ENCODE measurements around the gene ZNF280B.

Gene ZNF280B

DNA sequence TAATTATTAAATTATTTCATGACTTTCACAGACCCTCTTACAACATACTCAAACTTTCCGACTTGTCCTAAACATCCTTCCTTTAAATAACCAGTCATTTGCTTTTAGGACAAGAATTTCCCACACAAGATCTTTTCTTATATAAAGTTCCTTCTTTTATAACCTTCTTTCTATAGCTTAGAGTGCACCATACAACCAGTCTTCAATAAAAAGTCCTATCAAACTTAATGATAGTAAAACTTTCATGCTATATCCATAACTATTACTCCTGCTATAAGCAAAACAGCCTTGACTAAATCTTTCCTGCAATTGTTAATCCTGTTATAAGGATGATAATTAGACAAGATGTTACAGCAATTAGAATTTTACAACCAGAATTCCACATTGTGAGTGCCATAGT, 47.4 kb downstream of the ZNF280B start:
- H3K27me3 ChIP-seq (replicated peaks; ENCODE audit: control insufficient read depth, insufficient read depth, low read length): peaks cover 31% of the 10 kb centered on the region
- H3K9me3 ChIP-seq (ENCODE audit: control insufficient read depth, low read length): peaks cover 37% of the 10 kb centered on the region
- no peaks in the 10 kb centered on the region for H3K36me3 ChIP-seq (ENCODE audit: control insufficient read depth, insufficient read depth, low read length, severe bottlenecking)
- DNase-seq (ENCODE audit: low read depth): no peak
- no peaks in the 10 kb centered on the region for H3K4me1 ChIP-seq (ENCODE audit: control insufficient read depth, insufficient read depth, low read length)
- no peak overlapping the region for H3K4me3 ChIP-seq (ENCODE audit: low read length)
- H3K9ac ChIP-seq (ENCODE audit: low read length): no peak overlapping the region

DNA sequence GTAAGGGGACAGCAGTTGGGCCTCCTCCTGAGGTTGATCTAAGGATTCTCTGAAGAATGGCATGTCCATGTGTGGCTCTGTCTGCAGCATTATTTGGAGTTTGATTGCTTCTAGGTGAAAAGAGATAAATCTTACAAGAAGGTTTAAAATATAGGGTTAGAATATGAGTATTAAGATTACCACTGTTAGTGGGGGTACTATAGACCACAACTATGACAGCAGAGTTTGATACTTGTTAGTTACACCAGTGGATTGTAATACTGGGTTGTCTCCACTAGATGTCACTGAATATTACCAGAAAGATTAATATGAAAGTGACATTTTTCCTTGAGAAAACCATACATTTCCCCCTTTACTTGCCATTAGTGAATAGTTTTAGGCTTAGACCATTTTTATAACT, 47.9 kb downstream of the ZNF280B start:
- Histone ChIP-seq H3K36me3 (ENCODE audit: control insufficient read depth, insufficient read depth, low read length, severe bottlenecking) (no peaks in the 10 kb centered on the region), H3K4me3 (ENCODE audit: low read length) (no peak overlapping the region), H3K9me3 (ENCODE audit: control insufficient read depth, low read length) (peaks cover 37% of the 10 kb centered on the region), H3K9ac (ENCODE audit: low read length) (no peak overlapping the region), H3K4me1 (ENCODE audit: control insufficient read depth, insufficient read depth, low read length) (no peaks in the 10 kb centered on the region), H3K27me3 (replicated peaks; ENCODE audit: control insufficient read depth, insufficient read depth, low read length) (peaks cover 33% of the 10 kb centered on the region)
- peak; percentile 15 for DNase-seq (ENCODE audit: low read depth)

DNA sequence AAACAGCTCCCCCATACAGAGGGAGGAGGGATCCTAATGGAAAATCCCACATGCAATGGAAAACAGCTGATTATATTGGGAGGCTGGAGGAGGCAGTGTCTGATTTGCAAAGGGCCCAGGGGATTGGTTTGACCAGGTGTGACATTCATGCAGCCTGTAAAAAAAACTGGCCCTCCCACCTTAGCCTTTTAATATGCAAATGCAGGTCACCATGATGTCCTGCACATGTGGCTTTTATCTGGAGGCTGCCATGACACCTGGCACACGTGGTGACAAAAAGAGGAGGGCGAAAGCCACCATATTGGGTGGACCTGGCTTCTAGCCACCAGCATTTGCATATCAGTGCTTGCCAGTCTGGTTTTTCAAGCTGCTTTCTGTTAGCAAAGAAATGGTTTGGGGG, 48.5 kb downstream of the ZNF280B start:
- H3K27me3 ChIP-seq (replicated peaks; ENCODE audit: control insufficient read depth, insufficient read depth, low read length): peaks cover 34% of the 10 kb centered on the region
- DNase-seq (ENCODE audit: low read depth): no peak
- H3K9me3 ChIP-seq (ENCODE audit: control insufficient read depth, low read length): peaks cover 37% of the 10 kb centered on the region
- no peaks in the 10 kb centered on the region for H3K36me3 ChIP-seq (ENCODE audit: control insufficient read depth, insufficient read depth, low read length, severe bottlenecking)
- no peak overlapping the region for H3K9ac ChIP-seq (ENCODE audit: low read length)
- H3K4me1 ChIP-seq (ENCODE audit: control insufficient read depth, insufficient read depth, low read length): no peaks in the 10 kb centered on the region
- H3K4me3 ChIP-seq (ENCODE audit: low read length): no peak overlapping the region

GRCh38 chr22:22458896-22459588, 49.5 kb downstream of the ZNF280B start:
- H3K27me3 ChIP-seq (replicated peaks; ENCODE audit: control insufficient read depth, insufficient read depth, low read length): peaks cover 30% of the 10 kb centered on the region
- DNase-seq (ENCODE audit: low read depth): no peak
- no peak overlapping the region for H3K4me3 ChIP-seq (ENCODE audit: low read length)

DNA sequence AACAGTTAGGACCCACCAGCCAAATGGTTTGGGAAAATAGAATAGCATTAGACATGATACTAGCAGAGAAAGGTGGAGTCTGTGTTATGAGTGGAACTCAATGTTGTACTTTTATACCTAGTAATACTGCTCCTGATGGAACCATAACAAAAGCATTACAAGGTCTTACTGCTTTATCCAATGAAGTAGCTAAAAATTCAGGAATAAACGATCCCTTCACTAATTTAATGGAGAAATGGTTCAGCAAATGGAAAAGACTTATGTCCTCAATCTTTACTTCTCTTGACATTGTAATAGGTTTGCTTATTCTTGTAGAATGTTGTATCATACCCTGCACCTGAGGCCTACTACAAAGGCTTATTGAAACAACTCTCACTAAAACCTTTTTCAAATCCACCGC, 50.2 kb downstream of the ZNF280B start:
- Histone ChIP-seq H3K27me3 (replicated peaks; ENCODE audit: control insufficient read depth, insufficient read depth, low read length) (peaks cover 32% of the 10 kb centered on the region), H3K4me3 (ENCODE audit: low read length) (no peak overlapping the region)

More at GRCh38 chr22:22458896-22459588, 49.5 kb downstream of the ZNF280B start:
- H3K4me1 ChIP-seq (ENCODE audit: control insufficient read depth, insufficient read depth, low read length): no peaks in the 10 kb centered on the region
- no peaks in the 10 kb centered on the region for H3K36me3 ChIP-seq (ENCODE audit: control insufficient read depth, insufficient read depth, low read length, severe bottlenecking)
- no peak overlapping the region for H3K9ac ChIP-seq (ENCODE audit: low read length)
- H3K9me3 ChIP-seq (ENCODE audit: control insufficient read depth, low read length): peaks cover 40% of the 10 kb centered on the region

DNA sequence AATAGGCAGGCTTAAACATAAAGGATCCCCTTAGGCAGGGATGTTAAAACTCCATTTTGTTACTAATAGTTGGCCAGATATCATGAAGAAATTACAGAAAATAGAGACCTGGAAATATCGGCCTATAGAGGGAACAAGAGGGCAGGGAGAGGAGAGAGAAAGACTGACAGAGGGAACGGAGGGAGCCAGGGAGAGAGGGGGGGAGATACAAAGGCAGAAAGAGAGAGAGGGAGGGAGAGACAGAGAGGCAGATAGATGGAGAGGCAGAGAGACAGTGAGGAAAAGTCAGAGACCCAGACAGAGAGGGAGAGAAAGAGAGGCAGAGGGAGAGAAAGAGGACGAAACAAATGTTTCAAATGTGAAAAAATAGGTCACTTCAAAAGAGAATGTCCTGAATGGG, 53.5 kb downstream of the ZNF280B start:
- H3K9me3 ChIP-seq (ENCODE audit: control insufficient read depth, low read length): peaks cover 56% of the 10 kb centered on the region
- DNase-seq (ENCODE audit: low read depth): no peak
- H3K36me3 ChIP-seq (ENCODE audit: control insufficient read depth, insufficient read depth, low read length, severe bottlenecking): no peaks in the 10 kb centered on the region
- H3K4me3 ChIP-seq (ENCODE audit: low read length): no peak overlapping the region
- no peaks in the 10 kb centered on the region for H3K4me1 ChIP-seq (ENCODE audit: control insufficient read depth, insufficient read depth, low read length)
- H3K27me3 ChIP-seq (replicated peaks; ENCODE audit: control insufficient read depth, insufficient read depth, low read length): peaks cover 46% of the 10 kb centered on the region
- H3K9ac ChIP-seq (ENCODE audit: low read length): no peak overlapping the region

More for the DNA sequence above, 50.2 kb downstream of the ZNF280B start:
- no peak for DNase-seq (ENCODE audit: low read depth)
- Histone ChIP-seq H3K9ac (ENCODE audit: low read length) (no peak overlapping the region), H3K36me3 (ENCODE audit: control insufficient read depth, insufficient read depth, low read length, severe bottlenecking) (no peaks in the 10 kb centered on the region), H3K4me1 (ENCODE audit: control insufficient read depth, insufficient read depth, low read length) (no peaks in the 10 kb centered on the region), H3K9me3 (ENCODE audit: control insufficient read depth, low read length) (peaks cover 45% of the 10 kb centered on the region)

- DNase-seq (ENCODE audit: low read depth): no peak
Measured at GRCh38 chr22:22452996-22453686, 55.4 kb downstream of the ZNF280B start.

GRCh38 chr22:22452211-22452610, 56.3 kb downstream of the ZNF280B start:
- no peak for DNase-seq (ENCODE audit: low read depth)
- peaks cover 68% of the 10 kb centered on the region for H3K27me3 ChIP-seq (replicated peaks; ENCODE audit: control insufficient read depth, insufficient read depth, low read length)
- no peak overlapping the region for H3K9ac ChIP-seq (ENCODE audit: low read length)

More at GRCh38 chr22:22452996-22453686, 55.4 kb downstream of the ZNF280B start:
- Histone ChIP-seq H3K27me3 (replicated peaks; ENCODE audit: control insufficient read depth, insufficient read depth, low read length) (peaks cover 64% of the 10 kb centered on the region), H3K9ac (ENCODE audit: low read length) (no peak overlapping the region), H3K36me3 (ENCODE audit: control insufficient read depth, insufficient read depth, low read length, severe bottlenecking) (no peaks in the 10 kb centered on the region), H3K9me3 (ENCODE audit: control insufficient read depth, low read length) (peaks cover 38% of the 10 kb centered on the region), H3K4me3 (ENCODE audit: low read length) (no peak overlapping the region), H3K4me1 (ENCODE audit: control insufficient read depth, insufficient read depth, low read length) (no peaks in the 10 kb centered on the region)

GRCh38 chr22:22450343-22450839, 58.2 kb downstream of the ZNF280B start:
- H3K4me1 ChIP-seq (ENCODE audit: control insufficient read depth, insufficient read depth, low read length): no peaks in the 10 kb centered on the region
- H3K27me3 ChIP-seq (replicated peaks; ENCODE audit: control insufficient read depth, insufficient read depth, low read length): peaks cover 71% of the 10 kb centered on the region
- no peak overlapping the region for H3K4me3 ChIP-seq (ENCODE audit: low read length)
- no peak overlapping the region for H3K9ac ChIP-seq (ENCODE audit: low read length)
- peaks cover 23% of the 10 kb centered on the region for H3K9me3 ChIP-seq (ENCODE audit: control insufficient read depth, low read length)
- H3K36me3 ChIP-seq (ENCODE audit: control insufficient read depth, insufficient read depth, low read length, severe bottlenecking): no peaks in the 10 kb centered on the region
- DNase-seq (ENCODE audit: low read depth): no peak

More at GRCh38 chr22:22452211-22452610, 56.3 kb downstream of the ZNF280B start:
- H3K9me3 ChIP-seq (ENCODE audit: control insufficient read depth, low read length): peaks cover 28% of the 10 kb centered on the region
- H3K4me3 ChIP-seq (ENCODE audit: low read length): no peak overlapping the region
- H3K36me3 ChIP-seq (ENCODE audit: control insufficient read depth, insufficient read depth, low read length, severe bottlenecking): no peaks in the 10 kb centered on the region
- no peaks in the 10 kb centered on the region for H3K4me1 ChIP-seq (ENCODE audit: control insufficient read depth, insufficient read depth, low read length)

DNA sequence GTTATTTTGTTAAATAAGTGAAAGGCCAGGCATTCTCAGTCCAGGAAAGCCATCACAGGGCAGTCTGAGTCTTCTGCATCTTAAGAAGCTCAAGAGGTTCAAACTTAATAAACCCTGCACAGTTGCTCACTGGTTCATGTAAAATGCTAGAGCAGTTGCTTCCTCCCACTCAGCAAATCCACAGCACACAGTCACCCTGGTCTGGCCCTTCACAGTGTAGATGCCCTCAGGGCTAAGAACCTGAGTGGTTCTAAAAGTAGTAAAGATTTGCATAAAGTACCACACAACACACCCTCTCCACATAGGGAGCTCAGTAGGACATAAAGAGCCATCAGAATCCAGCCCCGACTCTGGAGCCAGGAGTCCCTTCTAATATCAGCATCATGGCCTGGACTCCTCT, 58.7 kb downstream of the ZNF280B start:
- H3K9ac ChIP-seq (ENCODE audit: low read length): no peak overlapping the region
- peaks cover 24% of the 10 kb centered on the region for H3K9me3 ChIP-seq (ENCODE audit: control insufficient read depth, low read length)
- H3K4me1 ChIP-seq (ENCODE audit: control insufficient read depth, insufficient read depth, low read length): no peaks in the 10 kb centered on the region
- no peaks in the 10 kb centered on the region for H3K36me3 ChIP-seq (ENCODE audit: control insufficient read depth, insufficient read depth, low read length, severe bottlenecking)
- H3K4me3 ChIP-seq (ENCODE audit: low read length): no peak overlapping the region
- H3K27me3 ChIP-seq (replicated peaks; ENCODE audit: control insufficient read depth, insufficient read depth, low read length): peaks cover 76% of the 10 kb centered on the region
- DNase-seq (ENCODE audit: low read depth): no peak

GRCh38 chr22:22446517-22446916, 62.0 kb downstream of the ZNF280B start:
- H3K4me3 ChIP-seq (ENCODE audit: low read length): no peak overlapping the region
- peaks cover 52% of the 10 kb centered on the region for H3K27me3 ChIP-seq (replicated peaks; ENCODE audit: control insufficient read depth, insufficient read depth, low read length)
- H3K9ac ChIP-seq (ENCODE audit: low read length): no peak overlapping the region
- DNase-seq (ENCODE audit: low read depth): no peak
- H3K4me1 ChIP-seq (ENCODE audit: control insufficient read depth, insufficient read depth, low read length): no peaks in the 10 kb centered on the region
- peaks cover 5% of the 10 kb centered on the region for H3K9me3 ChIP-seq (ENCODE audit: control insufficient read depth, low read length)
- no peaks in the 10 kb centered on the region for H3K36me3 ChIP-seq (ENCODE audit: control insufficient read depth, insufficient read depth, low read length, severe bottlenecking)

All from adipocyte (in vitro differentiated cells).